Left hindlimb (tissue), 1 donor: ENCODE results near the gene C1orf159.

ENCODE experiments used
- DNase-seq: peaks from one replicate; pipeline ENCODE4 v3.0.0-alpha.2; 2018

Gene C1orf159

DNA sequence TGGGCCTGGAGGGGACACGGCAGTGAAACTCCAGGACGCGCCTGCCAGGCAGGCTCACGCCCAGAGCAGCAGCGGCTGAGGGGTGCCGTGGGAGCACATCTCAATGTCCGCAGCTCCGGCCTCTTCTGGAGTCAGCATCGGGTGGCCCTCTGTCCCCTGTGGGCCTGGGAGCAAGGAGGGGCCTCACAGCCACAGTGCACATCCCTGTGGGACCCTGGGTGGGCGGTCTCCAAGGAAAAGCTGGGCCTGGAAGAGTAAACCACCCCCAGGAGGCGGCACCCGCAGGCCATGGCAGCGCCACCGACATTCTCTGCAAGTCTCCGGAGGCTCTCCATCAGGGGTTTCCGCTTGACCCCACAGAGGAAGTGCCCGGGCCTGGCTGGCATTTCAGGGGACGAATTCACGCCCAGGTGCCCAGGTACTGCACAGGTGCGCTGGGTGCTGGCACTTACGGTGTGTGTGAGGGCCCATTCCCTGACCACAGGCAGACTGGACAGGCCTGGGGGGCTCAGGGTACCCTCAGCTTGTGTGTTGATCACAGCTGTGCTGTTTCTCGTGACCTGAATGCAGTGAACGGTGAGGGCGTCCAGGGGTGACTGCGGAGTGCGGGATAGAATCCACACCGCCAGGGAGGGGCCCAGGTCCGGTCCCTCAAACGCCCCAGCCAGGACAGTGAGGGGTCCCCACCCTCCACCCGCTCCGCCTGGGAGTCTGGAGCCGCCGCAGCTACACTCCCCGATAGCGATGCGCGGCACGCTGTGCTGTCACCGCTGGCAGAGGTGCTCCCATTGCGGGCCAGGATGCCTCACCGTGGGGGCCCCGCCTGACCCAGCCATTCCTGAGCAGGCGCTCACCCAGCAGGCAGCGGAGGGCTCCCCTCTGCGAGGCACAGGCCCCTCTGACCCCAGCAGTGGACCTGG is 25.2 kb downstream of the C1orf159 start:
- peak; percentile 25 for DNase-seq

DNA sequence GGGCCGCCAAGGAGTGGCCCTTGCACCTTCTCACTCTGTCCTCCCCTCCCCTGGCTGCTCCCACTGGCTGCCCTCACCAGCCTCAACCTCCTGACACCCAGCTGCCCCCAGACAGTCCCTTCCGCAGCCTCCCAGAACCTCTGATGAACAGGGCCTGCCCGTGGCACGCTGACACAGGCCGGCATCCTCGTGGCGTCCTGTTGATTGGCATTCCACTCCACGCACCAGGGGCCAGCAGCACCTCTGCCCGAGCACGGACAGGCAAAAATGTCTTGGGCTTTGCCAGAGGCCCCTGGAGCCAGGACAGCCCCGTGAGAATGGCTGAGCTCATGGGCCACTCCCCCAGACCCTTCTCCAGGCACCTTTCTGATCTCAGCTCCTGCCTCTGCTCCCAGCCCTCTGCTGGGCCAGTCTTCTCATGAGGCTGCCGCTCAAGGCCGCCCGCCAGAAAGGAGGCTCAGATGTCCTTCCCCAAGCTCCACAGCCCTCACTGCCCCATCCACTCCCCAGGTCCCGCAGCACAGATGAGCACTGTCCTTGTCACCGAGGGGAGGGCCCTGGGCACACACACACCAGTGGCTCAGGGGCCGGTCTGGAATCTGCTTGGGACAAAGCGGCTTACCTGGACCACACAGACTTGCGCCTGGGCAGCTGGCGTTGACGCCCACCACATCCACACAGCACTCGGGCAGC is 26.0 kb downstream of the C1orf159 start:
- peak; percentile 15 for DNase-seq

GRCh38 chr1:1088801-1089680 is 26.8 kb downstream of the C1orf159 start:
- DNase-seq: peak; percentile 23

DNA sequence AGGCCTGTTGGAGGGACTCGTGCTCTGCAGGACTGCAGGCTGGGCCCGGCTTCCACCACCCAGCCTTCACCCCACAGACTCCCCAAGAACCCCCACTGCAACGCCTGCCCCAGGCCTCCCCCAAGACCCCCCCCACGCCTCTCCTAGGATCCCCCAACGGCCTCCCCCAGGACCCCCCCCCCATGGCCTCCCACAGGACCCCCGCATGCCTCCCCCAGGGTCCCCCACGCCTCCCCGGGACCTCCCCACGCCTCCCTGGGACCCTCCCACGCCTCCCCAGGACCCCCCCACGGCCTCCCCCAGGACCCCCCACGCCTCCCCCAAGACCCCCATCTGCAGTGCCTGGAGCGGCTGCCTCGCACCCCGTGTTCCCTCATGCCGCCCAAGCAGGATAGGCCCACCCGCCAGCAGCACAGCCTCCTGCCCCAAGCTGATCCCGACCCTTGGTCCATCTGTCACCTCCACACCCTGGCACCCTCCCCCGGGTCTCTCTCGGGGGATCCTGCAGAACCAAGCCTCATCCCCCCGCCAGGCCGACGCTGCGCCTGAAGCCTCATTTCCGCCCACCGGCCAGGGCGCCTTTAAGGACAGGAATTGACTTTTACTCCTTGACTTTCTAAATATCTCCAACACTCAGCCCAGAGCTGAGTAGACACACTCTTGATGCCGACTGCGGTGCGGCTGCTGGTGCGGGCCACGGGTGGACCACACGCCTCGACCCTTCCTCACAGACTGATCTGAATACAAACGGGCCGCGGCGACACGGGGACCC is 27.7 kb downstream of the C1orf159 start:
- DNase-seq: peak; percentile 27

GRCh38 chr1:1087351-1088028 is 28.4 kb downstream of the C1orf159 start:
- DNase-seq: peak; percentile 29

- no peak for DNase-seq
These were observed 29.0 kb downstream of the C1orf159 start for GRCh38 chr1:1086911-1087341.

DNA sequence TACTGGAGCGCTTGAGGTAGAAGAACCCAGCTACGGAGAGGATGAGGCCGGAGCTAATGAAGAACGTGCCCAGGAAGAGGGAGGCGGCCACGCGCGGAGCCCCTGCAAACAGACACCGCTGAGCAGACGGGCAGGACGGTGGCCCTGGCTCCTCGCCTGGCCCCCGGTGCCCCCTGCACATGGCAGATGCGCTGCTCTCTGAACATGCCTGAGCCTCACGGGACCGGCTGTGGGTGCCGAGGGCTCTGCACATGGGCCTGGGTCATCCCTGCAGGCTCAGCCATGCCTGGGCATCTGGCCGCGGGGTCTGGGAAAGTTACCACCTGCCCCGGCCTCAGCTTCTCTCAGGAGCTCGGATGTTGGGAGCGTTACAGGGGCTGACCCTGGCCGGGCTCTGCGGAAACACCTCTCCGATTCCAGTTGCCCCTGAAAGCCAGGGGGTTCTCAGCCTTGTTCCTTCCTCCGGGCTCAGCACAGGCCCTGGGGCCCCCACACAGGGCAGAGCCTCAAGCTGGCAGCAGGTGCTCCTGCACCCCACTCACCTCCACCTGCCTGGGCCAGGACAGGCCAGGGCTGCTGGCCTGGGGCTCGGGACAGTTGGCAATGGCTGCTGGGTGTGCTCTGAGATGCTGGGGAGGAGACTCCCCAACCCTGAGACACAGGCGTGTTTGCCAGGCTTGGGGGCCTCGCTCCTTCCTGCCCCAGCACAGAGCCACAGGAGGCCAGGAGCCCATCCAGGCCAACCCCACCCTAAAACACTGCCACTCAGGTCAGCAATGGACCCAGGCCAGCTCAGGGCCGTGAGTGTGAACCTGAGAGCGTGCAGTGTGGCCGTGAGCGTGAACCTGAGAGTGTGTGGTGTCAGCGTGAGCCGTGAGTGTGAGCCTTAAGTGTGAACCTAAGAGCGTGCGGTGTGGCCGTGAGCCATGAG is 29.7 kb downstream of the C1orf159 start:
- DNase-seq: peak; percentile 29

DNA sequence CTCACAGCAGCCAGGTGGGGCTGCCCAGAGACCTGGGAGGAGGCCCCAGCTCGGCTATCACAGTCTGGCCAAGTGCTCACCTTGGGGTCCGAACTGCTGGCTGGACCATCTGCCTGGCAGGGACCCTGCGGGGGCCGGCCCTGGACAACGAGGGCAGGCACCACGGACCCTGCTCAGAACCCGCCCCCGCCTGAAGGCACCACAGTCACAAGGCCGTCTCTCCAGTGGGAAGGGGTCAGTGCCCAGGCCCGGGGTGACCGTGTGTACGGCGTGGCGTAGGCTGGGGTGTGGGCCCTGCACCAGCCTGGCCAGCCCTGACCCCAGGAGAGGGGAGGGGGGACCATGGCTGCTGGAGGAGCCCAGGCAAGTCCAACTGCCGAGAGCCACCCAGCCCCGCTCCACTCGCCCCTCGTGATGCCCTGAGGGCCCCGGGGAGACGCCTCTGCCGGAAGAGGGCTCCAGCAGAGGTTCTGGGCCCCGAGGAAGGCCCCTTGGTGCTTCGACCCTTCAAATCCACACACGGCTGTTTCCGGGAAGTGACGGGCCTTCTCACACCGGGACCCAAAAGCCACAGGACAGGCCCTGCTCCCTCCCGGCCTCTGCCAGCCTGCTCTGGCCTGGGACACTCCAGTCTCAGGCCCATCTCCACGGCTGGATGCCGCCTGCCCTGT is 30.6 kb downstream of the C1orf159 start:
- peak; percentile 20 for DNase-seq

GRCh38 chr1:1084372-1085170 is 31.3 kb downstream of the C1orf159 start:
- DNase-seq: peak; percentile 23

DNA sequence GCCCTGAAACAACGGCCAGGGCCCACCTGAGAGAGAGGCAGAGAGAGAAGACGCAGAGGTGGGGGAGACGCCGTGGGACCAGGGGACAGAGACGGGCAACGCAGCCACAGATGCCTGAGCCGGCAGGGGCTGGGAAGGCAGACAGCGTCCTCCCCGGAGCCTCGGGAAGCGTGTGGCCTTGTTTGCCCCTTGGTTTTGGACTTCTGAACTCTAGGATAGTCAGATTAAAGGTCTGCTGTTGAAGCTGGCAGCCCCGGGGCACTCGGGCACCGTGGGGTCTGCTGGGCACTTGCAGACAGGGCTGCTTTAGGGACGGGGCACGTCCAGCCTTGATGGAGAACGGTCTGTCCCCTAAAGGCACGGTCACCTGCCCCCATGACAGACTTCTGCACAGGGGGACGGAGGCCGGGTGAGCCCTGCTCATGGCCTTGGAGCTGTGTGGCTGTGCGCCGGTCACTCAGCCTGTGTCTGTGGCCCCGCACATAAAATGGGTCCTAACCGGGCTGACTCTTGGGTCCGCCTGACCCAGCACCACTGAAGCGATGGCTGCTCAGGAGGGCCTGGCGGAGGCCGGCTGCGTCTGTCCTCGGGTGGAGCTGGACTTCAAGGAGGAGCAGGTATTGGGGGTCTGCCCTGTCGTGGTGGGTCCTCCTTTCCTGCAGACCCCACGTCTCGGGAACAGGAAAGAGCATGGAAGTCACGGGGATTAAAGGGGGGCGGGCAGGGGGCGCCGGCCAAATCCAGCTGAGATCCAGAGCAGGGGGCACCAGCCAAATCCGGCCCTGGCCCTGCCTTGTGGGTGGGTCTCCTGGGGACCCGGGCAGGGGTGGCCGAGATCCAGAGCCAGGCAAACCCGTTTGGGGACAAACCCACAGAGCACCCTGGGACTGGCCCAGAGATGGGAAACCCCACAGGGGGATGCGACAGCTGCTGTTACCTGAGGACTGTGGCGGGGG is 32.2 kb downstream of the C1orf159 start:
- peak; percentile 30 for DNase-seq

DNA sequence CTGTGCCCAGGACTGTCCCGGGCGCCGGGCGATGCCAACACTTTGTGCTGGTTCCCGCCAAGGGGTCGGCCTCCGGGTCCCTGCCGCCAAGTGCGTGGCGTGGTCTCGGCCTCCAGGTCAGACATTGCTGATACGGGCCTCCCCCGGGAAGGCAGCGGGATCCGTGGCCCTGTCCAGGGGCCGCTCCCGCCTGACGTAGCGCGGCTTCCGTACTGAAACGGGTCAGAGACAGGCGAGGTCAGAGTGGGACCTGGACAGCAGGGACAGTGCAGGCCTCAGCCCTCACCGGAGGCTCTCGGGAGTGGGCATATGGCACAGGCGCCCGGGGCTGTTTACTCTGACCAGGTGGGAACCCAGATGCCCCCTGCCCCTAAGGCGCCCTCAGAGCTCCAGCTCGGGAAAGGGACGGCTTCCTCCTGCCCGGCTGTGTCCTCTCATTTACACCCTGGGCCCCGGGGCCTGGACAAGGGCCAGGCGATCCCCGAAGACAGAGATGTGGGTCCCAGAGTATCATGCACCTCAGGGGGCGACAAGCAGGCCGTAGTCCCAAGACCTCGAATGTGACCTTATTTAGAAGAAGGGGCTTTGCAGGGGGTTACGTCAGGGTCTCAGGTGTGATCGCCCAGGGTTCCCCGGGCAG is 33.0 kb downstream of the C1orf159 start:
- DNase-seq: no peak

DNA sequence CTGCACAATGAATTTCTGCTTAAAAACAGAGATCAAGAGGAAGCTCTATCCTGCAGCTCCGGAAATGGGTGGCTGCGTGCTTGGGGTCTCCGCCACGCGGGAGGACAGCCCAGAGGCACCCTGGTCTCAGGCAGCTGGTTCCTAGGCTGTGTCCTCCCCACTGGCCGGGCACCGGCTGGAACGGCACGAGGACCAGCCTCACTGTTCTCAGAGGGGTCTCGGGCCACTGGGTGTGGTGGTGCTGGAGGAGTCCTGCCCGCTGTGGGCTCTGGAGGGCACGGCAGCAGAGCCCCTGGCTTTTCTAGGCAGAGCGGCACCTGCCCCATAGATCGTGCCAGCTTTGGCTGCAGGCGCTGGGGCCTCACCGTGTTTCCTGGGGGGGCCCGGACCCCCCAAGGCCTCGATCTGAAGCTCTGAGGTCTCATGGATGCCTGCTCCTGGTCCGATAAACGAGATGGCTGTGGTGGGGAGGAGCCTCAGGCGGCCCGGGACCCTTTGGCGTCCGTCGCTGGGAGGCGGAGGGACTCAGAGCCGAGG is 33.6 kb downstream of the C1orf159 start:
- DNase-seq: peak; percentile 31

- peak; percentile 35 for DNase-seq
These were observed 34.3 kb downstream of the C1orf159 start for GRCh38 chr1:1081311-1082238.

- peak; percentile 30 for DNase-seq
These were observed 35.0 kb downstream of the C1orf159 start for GRCh38 chr1:1080951-1081310.

DNA sequence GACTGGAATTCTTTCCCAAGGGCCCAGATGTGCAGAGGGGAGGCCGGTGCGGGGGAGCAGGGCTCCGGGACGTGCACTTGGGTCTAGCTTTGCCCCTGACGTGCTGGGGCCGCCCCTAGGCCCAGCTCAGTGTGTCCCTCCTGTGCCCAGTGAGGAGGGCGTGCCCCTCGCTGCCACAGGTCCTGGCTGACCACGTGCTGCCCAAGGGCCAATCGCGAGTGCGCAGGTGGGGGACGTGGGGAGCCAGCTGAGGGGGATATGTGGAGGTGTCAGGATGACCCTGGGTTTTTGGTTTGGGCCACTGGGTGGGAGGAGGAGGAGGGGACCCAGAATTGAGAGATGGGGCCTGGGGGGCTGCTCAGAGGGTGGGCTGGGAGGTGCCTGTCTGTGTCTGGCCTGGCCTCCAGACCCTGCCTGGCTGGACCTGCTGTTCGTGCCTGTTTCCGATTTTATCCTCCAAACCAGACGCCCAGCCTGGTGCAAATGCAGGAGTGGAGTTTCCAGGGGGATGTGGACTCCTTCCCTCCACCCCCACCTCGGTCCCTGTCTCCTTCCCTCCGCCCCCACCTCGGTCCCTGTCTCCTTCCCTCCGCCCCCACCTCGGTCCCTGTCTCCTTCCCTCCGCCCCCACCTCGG is 35.6 kb downstream of the C1orf159 start:
- DNase-seq: peak; percentile 86
